ENCODE measurements around the gene SH2B3.

SH2B3 gene

DNA sequence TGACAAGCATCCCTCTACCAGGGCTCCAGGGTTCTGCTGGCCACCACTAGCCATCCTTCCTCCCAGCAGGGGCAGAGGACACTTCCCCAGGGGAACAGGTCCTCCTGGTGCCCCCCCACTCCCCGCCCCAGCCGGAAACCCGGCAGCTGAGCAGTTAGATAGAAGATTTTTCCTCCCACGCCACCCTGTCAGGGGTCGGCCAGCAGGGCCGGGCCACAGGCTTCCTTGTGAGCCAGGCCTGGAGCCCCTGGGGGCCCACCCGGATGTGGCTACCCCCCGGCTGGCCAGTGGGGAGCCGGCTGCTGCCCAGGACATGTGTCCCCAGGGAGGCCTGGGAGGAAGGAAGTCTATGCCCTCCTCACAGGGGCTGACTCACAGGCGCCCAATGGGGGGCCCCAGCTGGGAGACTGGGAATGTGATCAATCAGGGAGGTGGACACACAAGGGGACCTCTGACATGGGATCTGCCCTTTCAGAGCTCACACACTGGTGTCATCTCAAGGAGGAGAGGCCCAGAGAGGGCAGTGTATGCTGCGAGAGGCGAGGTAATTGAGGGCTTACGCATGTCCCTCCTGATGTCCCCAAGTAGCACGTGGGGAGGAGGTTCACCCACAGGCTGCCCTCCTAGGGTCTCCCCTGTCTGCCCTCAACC is 4.2 kb downstream of the SH2B3 start:
- no peak for DNase-seq

DNA sequence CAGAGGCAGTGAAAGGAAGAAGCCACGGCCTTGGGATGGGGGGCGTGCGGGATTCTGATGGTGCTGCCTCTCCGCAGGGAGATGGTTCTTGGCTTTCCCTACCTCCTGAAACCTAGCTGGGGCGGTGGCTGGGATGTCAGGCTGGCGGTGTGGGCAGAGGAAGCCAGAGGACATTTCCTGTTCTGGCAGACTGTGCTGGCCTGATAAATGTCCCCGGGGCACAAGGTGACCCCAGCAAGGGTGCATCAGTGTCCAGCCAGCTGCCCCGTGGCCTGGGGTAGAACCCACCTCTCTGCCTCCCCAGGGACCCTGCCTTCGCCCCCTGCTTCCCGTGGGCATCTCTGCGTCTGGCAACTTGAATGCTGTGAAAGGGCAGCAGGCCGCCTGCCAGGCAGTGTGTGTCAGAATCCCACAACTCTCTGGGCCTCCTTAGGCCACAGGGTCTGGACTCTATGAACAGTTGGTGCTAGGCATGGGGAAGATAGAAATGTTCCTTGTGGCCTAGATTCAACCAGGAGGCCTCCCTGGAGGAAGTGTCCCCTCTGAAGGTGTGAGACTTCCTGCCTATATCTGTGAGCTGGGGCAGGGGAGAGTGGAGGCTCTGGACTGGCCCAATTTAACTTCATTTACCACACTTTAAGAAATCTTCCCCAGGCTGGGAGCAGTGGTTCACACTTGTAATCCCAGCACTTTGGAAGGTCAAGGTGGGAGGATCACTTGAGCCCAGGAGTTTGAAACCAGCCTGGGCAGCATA is 4.9 kb downstream of the SH2B3 start:
- no peak for DNase-seq

DNA sequence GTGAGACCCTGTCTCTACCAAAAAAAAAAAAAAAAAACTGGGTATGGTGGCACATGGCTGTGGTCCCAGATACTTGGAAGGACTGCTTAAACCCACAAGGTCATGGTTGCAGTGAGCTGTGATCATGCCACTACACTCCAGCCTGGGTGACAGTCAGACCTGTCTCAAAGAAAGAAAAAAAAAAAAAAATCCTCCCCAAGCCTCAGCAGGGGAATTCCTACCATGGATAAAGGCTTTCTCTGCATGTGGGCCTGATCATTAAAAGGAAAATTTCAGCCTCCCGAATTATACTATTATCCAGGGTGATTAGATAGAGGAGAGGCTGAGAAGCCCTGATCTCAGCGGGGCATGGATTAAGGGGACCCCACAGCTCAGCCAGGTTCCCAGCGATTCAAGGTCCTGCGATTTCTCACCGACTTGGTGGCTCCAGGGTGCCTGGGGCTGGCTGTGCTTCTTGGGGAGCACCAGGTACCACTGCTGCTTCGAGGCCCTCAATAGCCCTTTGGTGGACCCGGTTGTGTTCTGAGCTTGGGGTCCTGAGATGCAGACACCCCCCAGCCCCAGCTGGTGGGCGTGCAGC is 5.6 kb downstream of the SH2B3 start:
- no peak for DNase-seq

DNA sequence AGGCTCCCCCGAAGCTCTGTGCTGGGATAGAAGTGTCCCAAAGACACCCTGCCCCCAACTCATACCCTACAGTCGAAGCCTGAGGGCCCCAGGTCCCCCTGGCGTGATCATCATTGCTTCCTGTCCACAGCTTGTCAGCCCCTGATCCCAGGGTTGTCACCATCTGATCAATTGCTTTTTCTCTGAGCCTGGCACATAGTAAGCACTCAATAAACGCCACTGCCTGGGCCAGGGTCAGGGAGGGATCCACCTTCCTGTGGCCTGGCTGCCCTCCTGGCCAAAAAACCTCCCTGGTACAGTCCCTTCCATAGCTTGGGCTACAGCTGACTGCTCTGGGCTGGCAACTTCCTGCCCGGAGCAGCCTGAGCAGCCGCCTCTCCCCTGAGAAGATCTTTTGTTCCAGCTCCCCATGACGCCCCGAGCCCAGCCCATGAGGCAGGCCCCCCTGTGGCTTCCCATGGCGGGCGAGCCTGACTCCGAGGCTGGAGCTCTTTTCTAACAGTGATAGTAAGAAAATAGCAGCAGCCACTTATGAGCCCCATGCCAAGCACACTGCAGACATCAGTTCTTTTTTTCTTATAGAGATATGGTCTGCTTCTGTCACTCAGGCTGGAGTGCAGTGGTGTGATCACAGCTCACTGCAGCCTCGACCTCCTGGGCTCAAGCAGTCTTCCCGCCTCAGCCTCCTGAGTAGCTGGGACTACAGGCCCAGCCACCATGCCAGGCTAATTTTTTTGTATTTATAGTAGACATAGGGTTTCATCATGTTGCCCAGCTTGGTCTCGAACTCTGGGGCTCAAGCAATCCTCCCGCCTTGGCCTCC is 6.5 kb downstream of the SH2B3 start:
- no peak for DNase-seq

DNA sequence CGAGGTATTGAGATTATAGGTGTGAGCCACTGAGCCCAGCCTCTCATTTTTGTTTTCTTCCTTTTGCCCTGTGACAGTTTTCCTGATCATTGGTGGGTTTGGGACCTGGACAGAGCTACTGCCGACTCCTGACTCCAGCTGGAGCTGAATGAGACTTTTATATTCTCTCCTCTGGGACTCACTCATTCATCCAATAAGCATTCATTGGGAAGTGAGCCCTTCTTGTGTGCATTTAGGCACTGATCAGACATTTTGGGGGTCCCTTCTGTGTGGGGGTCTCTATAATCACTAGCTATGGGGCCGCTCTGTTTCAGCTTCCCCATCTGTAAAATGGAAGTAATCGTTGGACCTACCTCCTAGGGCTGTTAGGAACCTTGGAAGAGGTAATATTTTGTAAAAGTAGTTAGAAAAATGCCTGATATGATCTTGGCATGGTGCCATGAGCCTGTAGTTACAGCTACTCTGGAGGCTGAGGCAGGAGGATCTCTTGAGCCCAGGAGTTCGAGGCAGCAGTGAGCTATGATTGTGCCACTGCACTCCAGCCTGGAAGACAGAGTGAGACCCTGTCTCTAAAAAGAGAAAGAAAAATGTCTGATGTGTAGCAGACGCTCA is 7.2 kb downstream of the SH2B3 start:
- no peak for DNase-seq

DNA sequence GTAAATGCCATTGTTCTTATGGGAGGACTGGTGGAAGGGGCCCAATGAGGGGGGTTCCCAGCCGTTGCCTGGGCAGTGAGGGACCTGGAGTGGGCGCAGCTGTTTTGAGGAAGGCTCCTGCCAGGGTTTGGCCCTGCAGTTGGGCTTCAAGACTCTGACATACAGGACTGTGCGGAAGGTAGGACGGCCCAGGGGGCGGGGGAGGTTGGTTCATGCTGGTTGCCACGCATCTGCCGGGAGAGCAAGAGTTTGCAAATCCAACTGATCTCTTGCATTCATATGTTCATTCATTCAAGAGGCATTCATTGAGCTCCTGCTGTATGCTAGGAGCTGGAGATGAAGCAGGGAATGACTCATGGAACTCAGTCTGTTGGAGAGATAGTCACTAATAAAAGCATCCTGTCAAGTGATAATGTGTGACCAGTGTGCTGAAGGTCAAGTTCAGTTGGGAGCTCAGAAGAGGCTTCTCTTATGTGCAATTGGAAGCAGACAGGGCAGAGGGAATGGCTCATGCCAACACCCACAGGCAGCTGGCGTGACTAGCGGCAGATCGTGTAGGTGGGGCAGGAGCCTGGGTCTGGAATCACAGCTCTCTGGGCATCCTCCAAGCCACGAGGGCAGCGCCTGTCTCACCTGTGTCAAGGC is 7.8 kb downstream of the SH2B3 start:
- DNase-seq: no peak

DNA sequence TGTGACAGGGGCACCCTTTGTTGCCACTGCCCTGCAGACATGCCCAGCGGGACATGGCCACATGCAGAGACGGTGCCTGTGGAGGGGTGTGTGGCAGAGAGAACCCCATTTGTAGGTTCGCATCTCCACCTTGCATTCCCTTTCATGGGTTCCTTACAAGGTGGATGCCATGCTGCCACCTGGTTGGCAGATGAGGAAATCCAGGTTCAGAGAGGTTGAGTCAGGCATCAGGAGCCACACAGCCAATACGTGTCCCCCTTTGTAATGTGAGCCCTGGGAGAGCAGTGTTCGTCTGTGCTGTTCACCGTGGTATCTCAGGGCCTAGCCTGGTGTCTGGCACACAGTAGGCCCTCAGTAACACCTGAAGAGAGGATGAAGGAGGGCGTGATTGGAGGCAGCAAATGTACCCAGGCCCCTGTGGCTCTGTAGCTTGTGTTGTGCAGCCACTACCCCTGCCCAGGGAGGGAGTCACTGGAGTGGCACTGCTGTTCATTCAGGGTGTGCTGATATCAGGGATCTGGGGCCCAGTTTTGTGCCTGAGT is 9.1 kb downstream of the SH2B3 start:
- no peak for DNase-seq

DNA sequence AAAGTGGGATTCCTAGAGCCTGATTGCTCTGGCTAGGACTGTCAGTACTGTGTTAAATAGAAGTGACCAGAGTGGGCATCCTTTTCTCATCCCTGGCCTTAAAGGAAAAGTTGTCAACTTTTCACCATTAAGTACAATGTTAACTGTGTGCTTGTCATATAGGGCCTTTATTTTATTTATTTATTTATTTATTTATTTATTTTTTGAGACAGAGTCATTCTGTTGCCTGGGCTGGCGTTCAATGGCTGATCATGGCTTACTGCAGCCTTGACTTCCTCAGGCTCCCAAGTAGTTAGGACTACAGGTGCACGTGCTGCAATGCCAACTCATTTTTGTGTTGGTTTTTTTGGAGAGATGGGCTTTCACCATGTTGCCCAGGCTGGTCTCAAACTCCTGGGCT is 11.6 kb downstream of the SH2B3 start:
- no peak for DNase-seq

DNA sequence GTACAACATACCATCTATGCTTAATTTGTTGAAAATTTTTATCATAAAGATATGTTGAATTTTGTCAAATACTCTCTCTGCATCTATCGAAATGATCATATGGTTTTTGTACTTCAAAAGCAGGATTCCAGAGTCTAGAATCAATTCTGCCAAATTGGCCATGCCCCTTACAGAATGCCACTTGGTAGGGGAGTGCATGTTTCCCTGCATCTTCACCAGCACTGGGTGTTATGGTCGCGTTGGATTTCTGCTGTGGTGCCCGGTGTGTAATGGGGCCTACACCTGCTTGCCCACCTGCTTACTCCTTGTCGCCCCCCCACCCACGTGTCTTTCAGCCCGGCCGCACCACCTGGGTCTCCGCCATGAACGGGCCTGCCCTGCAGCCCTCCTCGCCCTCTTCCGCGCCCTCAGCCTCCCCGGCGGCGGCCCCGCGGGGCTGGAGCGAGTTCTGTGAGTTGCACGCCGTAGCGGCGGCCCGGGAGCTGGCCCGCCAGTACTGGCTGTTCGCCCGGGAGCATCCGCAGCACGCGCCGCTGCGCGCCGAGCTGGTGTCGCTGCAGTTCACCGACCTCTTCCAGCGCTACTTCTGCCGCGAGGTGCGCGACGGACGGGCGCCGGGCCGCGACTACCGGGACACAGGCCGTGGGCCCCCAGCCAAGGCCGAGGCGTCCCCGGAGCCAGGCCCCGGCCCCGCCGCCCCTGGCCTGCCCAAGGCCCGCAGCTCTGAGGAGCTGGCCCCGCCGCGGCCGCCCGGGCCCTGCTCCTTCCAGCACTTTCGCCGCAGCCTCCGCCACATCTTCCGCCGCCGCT is 12.3 kb downstream of the SH2B3 start:
- no peak for DNase-seq

DNA sequence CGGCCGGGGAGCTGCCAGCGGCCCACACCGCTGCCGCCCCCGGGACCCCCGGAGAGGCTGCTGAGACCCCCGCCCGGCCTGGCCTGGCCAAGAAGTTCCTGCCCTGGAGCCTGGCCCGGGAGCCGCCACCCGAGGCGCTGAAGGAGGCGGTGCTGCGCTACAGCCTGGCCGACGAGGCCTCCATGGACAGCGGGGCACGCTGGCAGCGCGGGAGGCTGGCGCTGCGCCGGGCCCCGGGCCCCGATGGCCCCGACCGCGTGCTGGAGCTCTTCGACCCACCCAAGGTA is 12.8 kb downstream of the SH2B3 start:
- DNase-seq: no peak

DNA sequence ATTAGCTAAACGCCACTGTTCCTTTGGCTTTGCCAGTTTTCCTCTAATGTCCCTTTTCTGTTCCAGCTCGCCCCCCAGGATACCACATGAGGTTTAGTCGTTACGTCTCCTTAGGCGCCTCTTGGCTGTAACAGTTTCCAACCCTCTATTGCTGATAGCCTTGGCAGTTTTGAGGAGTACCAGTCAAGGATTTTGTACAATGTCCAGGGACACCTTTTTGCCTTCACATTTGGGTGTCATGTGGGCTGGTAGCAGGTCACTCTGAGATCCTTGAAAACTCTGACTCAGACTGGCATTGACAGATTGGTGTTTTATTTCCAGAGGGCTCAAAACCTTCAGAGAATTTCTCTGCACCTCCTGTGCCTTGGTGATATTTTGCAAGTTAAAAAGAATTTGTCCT is 14.1 kb downstream of the SH2B3 start:
- DNase-seq: no peak

DNA sequence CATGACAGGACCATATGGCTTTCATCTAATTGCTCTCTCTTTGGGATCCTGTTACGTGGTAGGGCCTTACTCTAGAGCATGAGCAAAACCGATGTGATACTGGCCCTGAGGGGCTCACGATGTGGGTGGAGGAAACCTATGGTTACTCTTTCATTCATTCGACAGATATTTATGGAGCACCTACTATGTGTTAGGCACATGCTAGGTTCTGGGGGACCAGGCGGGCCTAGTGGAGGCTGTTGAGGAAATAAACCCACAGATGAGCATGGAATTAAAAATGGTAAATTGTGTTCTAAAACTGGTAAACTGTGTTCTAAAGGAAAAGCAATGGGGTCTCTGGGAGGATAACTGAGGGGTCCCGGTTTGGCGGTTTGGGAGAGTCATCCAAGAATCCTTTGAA is 14.8 kb downstream of the SH2B3 start:
- no peak for DNase-seq

DNA sequence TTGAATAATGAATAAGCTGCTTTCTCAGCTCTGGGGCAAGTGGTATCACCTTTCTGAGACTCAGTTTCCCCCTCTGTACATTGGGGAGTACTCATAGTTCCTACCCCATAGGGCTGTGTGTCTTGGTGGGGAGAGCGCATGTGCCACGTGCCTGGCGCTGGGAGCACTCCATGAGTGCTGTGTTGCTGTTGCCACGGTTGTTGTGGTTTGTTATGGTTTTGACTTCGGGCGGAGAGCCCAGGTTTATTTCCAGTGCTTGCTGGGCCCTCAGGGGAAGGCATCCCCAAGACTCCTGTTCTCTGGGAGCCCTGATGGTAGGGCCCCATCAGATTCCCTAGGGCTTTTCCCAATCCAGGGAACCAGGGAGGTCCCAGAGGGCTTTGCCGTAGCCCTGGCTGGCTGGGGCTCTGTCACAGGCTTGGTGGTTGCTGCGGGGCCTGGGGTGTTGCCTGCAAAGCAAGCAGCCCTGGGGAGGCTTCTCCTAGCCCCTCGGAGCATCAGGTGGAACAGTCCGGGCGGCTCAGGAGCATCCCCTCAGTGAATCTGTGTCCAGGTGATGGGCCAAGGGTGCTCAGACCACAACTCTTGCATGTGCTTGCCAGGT is 18.6 kb downstream of the SH2B3 start:
- DNase-seq: no peak

DNA sequence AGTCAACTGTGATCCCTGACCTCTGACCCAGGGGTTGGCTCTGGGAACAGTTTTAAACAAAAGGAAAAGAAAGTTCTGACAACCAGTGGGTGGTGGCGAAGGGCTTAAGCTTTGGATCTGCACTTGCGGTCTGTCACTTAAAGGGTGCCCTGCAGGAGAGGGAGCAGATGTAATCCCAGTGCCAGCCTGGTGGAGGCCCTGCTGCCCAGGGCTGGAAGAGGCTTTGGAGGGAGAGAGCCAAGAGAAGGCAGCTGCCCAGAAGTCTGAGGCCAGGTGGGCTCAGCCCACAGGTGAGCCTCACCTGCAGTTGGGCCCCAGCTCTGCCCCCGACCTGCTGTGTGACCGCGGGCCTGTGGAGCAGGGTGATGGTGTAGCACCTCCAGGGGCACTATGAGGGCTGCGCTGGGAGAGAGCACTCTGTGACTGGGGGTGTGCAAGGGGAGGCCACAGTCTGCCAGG is 19.1 kb downstream of the SH2B3 start:
- no peak for DNase-seq

DNA sequence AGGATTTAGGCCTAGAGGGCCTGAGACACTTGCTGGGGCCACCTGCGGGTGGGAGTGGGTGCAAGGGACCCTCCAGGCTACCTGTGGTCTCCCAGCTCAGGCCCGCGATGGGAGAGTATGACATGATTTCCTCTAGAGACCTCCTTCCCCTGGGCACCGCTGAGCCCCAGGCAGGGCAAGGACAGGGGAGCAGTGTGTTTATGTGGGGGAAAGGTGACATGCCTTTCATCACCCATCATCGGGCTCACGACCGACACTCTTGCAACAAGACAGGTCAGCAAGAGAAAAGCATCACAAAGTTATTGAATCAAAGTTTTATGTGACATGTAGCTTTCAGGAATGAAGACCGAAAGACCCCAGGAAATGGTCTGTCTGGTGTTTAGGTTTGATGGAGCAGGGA is 19.9 kb downstream of the SH2B3 start:
- DNase-seq: no peak

DNA sequence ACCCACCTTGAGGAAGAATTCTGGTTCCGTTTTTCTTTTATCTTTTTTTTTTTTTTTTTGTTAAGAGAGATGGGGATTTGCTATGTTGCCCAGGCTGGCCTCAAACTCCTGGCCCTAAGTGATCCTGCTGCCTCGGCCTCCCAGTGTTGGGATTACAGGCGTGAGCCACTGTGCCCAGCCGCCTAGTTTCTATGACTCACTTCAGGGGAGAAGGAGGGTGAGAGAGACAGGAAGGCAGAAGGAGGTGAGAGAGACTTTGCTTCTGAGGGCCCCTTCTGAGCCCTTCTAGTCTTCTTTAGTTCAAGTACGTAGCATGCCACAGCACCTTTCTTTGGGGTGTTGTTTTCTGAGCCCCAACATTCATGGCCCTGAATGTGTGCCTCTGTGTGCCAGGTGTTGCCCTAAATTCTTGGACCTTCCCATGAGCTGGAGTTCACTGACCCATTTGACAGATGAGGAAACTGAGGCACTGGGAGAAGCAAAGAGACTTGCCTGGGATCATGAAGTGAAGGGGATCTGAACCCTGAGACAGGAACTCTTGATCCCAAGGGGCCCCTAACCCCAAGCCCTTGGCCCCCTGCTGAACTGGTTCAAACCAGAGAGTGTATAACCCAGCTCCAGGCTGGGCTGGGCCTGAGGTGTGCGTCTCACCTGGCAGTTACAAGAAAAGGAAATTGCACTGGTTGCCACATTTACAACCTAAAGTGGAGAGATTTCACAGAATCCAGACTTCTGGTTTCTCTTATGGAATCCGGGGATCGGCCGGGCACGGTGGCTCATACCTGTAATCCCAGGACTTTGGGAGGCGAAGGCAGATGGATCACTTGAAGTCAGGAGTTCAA is 20.8 kb downstream of the SH2B3 start:
- DNase-seq: no peak

DNA sequence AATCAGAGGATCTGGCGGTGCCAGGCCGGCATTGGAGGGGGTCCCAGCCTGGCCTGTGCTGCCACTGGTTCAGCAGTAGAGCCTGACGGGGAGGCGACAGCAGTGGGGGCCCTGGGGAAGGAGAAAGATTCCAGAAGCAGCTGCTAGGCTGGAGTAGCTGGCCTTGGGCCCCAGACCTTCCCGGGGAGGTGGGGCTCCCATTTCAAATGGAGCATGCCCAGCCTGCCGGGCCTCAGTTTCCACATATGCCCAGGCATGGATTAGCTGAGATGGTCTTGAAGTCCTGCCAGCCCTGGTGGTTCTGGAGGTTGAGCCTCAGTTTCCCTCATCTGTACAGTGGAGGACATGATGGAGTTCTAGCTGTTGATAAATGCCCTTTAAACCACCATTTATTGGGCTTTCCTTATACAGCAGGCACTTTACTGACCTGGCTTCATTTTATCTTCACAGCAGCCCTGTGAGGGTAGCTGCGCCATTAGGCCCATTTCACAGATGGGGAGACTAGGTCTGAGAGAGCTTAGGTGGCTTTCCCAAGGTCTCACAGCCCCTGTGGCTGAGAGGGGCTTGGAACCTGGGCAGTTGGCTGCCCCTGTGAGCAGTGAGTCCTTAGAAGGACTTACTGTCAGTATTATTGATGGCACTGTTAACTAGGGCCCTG is 21.8 kb downstream of the SH2B3 start:
- no peak for DNase-seq

DNA sequence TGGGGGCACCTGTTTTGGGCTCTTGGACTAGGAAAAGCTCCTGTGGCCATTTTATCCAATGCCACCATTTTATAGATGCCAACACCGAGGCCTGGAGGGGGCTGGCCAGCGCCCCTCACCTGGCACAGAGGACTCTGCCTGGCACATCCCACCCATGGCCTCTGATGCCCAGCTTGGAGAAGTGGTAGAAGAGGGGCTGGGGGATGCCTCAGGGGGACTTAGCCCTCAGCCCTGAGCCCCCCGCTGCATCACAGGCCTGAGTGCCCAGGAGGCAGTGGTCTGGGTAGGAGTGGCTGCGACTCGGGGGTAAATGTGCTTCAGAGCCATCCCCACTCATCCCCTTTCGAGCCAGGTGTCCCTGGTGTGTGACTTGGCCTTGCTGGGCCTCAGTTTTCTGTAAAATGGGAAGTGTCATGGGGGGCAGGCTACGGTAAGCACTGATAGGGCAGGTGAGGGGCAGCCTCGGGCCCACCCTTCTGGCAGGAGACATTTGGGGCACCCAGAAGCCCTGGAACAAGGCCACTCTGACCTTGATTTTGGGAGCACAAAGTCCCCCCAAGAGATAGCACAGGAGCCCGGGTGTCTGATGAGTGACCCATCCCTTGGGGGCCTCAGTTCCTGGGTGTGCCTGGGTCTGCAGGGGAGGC is 22.5 kb downstream of the SH2B3 start:
- DNase-seq: no peak

DNA sequence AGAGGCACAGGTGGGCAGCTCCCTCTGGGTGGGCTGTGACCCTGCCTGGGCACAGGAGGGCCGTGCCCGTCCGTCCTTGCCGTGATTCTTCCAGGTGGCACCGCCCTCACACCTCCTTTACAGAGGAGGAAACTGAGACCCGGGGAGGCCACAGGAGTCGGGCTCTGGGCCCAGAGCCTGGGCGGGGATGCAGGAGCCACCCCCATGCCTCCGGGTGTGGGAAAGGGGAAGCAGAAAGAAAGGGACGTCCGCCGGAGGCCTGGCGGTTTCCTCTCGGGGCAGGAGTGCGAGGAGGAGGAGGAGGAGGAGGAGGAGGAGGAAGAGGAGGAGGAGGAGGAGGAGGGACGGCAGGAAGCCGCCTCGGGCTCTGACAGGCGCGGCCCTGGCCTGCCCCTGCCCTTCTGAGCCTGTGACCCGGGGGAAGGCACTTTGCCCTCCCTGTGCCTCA is 23.0 kb downstream of the SH2B3 start:
- no peak for DNase-seq
